Mesenteric fat pad (tissue), 1 donor: Measurements from ENCODE around the gene DYRK1B. TPM values are rescaled to one million over a fixed set of nuclear protein-coding genes. Genes with fewer than 3 reads are reported as not detected.

ENCODE experiments used
- DNase-seq: peaks from one replicate; pipeline ENCODE4 v3.0.0-alpha.2; 2020; ENCODE audit warnings: low spot score
- total RNA-seq: library from RNA; stranded (reverse); fragmentation: NEBNext Ultra II Directional; extraction: Animal tissue kit (Norgen Biotek cat#: 25700); gene quantifications from one replicate; pipeline ENCODE4 v1.2.1, GENCODE V29; 2021
- donor health status: DM: yes; HTN: yes; CAD: no.

The DYRK1B gene
- total RNA-seq, 1 donor from 2014 or later = 8.8 TPM

DNA sequence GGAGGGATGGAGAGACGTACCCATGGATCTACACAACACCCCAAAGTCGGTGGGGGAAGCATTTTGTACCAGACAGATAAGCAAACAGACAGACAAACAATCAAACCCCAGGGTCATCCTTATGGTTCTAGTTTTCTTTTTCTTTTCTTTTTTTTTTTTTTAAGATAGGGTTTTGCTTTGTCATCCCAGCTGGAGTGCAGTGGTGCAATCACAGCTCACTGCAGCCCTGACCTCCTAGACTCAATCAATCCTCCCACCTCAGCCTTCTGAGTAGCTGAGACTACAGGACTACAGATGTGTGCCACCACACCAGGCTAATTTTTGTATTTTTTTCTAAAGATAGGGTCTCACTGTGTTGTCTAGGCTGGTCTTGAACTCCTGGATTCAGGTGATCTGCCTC is 30.2 kb upstream of the DYRK1B start:
- DNase-seq = no peak

GRCh38 chr19:39858541-39858940 is 24.6 kb upstream of the DYRK1B start:
- no peak for DNase-seq

GRCh38 chr19:39852882-39853281 is 18.9 kb upstream of the DYRK1B start:
- DNase-seq = no peak

- DNase-seq = no peak
Observed at GRCh38 chr19:39850892-39851291, 16.9 kb upstream of the DYRK1B start.

DNA sequence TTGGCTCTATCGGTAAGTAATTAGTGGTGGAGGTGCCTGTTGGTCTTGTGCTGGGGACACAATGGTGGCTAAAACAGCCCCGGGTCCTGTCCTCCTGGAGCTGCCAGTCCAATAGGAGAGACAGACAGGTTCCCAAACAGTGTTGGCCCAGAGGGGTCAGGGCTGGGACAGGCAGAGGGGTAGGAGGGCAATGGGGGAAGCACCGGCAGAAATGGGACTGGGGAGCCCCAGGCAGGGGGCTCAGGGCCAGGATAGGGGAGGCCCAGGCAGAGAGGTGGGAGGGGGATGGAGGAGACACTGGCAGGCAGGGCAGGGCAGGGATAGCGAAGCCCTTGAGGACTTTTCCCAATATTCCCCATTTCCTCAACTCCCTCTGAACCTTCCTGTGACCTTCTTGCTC is 14.4 kb upstream of the DYRK1B start:
- no peak for DNase-seq

- DNase-seq = no peak
Observed at GRCh38 chr19:39847525-39847924, 13.6 kb upstream of the DYRK1B start.

GRCh38 chr19:39846678-39847486 is 12.9 kb upstream of the DYRK1B start:
- DNase-seq = no peak

DNA sequence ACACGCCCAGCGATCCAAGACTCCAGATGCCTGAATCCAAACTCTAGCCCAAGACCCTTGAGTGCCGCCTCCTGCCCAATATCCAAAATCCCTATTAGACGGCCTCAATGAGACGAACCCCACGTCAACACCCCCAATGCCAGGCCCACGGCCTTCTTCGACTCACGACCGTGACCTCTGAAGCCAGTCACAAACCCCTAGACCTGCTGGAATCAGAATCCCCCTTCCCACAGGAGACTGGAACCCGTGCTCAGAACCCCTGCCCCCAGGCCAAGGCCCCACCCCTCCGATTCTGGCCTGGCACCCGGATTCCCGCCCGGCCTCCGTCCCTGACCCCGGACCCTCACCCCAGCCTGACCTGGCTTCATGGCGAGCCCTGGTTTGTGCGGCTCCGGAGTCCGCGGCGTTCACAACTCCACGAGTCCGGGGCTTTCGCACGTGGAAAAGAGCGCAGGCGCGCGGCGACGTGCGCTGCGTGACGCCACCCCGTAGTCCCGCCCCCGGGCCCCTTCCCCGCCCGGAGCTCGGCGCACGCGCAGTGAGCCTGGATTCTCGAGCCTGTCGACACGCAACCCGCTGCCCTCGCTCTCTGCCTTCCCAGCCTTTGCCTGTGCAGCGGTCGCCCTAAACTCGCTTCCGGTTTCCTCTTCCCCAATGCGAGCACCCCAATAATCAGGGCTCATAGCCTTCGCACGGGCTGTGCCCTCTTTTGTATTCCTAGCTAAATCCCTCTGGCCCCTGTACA is 12.1 kb upstream of the DYRK1B start, which contains the start of gene FBL:
Gene FBL (minus strand): TSS at position 447 of the 745 bp plus-strand sequence. CDS start 79 bp downstream, at position 368.
- DNase-seq = peak; percentile 100

DNA sequence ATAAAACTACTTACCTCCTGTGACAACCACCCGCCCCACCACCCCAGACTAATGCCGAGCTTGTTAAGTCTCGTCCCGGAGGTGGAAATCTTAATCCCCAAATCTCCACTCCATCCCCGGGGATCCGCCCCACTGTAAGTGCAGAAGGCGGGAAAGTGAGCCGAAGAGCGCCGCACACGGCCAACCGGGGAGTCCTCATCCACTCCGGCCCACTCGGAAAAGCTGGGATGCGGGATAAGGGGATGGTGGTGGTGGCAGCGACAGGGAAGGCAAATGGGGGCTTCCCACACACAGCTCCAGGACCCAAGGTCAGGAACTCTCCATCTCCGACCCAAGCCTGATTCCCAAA is 11.6 kb upstream of the DYRK1B start:
- DNase-seq = no peak

DNA sequence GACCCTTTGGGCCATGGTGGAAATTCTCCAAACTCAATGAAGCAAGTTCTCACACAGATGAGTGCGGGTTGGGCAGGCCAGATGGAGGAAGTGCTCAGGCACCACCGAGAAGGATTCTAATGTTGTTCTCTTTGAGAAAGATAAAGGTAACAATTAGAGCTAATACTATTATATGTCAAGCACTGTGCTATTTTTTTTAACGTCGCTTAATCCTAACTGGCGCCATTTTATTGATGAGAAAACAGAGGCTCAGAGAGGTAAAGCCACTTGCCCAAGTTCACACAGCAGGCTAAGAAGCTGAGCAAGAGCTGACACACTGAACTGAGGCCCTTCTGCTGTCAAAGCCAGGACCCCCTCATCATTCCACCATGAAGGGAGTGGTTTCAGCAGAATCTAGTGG is 11.2 kb upstream of the DYRK1B start:
- DNase-seq = no peak

- DNase-seq = no peak
Observed at GRCh38 chr19:39843919-39844793, 10.2 kb upstream of the DYRK1B start.

DNA sequence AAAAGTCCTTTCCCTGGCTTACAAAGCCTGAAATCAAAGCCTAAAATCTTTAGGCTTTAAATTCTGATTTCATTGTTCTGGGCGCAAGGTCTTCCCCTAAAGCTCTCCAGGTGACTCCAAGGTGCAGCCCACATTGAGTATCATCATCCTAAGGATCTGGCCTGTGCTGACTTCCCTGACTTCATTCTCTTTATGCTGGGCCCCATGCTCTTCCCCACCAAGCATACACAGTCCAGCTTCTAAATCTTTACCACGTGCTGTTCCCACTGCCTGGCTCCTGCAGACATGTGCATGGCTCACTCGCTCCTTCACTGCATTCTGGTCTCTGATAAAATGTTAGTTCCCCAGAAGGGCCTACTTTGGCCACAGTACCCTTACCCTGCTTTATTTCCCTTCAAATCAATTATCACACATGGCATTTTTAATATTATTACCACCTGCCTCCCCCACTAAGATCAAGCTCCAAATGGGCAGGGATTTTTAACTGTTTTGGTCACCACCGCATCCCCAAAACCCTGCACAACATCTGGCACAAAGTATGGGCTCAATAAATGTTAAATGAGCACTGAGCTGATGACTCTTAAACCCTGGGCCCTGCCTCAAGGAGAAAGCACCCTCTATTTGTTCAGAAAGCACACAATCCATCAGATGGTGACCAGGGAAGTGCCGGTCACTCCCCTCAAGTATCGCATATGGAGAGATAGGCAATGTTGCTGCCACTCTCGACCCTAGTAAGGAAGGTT is 8.9 kb upstream of the DYRK1B start:
- no peak for DNase-seq

GRCh38 chr19:39841041-39841440 is 7.1 kb upstream of the DYRK1B start:
- DNase-seq = no peak

DNA sequence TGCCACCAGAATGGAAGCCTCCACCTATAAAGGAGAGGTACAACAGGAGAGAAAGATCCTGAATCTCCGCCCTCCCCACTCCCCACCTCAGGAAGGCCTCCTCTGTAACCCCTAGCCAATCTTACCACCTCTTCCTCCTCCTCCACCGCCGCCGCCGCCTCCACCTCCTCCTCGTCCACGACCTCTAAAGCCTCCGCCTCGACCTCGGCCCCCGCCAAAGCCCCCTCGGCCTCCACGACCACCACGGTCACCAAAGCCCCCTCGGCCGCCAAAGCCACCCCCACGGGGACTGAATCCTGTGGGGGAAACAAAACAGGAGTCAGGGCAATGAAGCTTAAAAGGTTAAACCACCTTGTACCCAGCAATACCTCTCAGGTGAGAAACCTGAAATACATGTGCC is 6.5 kb upstream of the DYRK1B start:
- peak; percentile 86 for DNase-seq

- DNase-seq = peak; percentile 64
Observed at GRCh38 chr19:39839678-39840327, 5.8 kb upstream of the DYRK1B start.

DNA sequence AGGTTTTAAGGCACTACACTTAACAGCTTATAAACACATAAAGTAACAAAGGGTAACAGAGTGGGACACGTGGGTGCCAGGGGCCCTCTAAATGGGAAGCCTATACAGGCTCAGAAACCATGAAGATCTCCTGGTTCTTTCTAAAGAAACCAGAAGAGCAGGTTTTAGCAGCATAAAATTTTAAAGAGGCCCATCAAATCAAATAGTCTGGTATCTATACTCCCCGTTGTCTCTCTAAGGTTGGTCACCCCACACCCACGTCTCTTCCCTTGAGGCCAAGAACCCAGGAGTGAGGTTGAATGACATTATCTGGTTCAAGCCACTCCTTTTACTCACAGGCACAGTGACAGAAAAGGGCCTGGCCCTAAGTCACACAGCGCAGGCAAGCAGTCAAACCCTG is 4.6 kb upstream of the DYRK1B start:
- no peak for DNase-seq

DNA sequence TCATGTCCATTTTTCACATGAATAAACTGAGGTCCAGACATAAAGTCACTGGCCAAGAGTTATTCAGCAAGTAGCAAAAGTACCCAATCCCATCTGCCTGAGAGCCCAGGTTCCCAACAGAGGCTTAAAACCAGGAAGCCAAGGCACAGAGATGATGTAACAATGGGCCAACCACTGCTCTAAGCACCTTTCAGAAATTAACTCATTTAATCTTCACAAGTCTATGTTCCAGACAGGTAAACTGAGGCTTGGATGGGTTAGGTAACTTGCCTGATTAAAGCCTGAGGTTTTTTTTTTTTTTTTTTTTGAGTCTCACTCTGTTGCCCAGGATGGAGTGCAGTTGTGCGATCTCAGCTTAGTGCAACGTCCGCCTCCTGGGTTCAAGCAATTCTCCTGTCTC is 4.0 kb upstream of the DYRK1B start:
- DNase-seq = no peak

DNA sequence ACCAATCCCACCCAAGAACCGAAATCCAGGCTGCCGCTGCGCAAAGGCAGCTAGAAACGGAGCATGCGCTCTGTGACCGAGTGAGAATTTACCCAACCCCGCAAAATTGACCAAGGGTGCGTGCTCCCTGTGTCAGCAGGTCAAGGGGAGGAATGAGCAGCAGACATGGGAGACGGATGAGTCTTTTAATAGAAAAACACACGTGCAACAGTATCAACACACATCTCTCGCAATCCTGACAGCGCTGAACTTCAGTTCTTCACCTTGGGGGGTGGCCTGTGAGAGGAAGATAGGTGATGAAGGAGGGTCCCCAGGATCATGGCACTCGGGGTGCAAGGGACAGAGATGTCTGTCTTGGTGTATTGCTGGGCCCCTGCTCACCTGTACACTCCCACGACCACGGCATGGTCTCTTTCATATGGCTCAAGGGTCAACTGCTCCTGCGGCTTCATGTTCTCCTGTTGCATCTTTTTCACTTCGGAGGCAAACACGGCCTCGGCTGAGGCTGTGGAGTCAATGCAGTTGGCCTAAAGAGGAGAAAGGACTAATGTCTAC is 402 bp upstream of the DYRK1B start:
- no peak for DNase-seq

DNA sequence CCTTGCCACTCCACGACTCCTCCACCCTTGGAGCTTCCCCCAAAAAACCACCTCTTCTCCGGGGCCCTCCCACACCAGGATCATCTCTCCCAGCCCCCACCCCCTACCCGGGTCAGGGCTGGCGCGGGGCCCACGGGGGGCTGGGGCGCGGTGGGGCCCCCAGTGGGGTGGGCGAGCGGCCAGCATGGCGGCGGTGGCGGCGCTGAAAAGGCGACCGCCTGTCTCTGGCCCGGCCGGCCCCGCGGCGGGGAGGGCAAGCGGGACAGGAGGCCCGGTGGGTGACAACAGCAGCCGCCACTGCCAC is 850 bp downstream of the DYRK1B start:
- DNase-seq = no peak

- DNase-seq = no peak
Observed at GRCh38 chr19:39832341-39833083, 1.4 kb downstream of the DYRK1B start.
